GM19452 (cell line): ENCODE results near the gene CES4A.
"Not testable (repeated sequence)": the region's sequence is repeated elsewhere in the genome, so short reads cannot be mapped to it uniquely, and the experiment has no call there.

ENCODE experiments used
- ATAC-seq: cut with Tn5 transposase; IDR thresholded peaks from one replicate; pipeline ENCODE4 v1.9.1; 2021; ENCODE audit not compliant: unreplicated experiment

Gene CES4A

GRCh38 chr16:66988197-66988788 lies at the start of gene CES4A:
TSS of gene CES4A (plus strand) at chr16:66988589. CDS start at chr16:66988773, 184 bp downstream.
- ATAC-seq, result no peak

DNA sequence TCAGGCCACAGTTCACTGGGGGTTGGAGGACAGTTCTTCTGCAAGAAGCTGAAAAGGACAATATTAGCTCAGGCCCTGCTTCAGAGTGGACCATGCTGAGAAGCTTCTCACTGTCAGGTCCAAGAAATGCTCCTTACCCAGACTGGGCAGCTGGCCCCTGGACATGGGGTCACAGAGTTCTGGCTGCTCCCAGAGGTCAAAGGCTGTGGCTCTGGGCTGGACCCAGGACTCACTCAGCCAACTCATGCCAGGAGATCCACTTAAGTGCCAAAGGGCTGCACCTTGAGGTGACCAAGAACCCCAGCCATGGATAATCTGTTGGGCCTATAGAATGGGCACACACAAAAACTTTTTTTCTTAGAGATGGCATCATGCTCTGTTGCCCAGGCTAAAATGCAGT lies 49.0 kb upstream of the CES4A start:
- ATAC-seq, result no peak

DNA sequence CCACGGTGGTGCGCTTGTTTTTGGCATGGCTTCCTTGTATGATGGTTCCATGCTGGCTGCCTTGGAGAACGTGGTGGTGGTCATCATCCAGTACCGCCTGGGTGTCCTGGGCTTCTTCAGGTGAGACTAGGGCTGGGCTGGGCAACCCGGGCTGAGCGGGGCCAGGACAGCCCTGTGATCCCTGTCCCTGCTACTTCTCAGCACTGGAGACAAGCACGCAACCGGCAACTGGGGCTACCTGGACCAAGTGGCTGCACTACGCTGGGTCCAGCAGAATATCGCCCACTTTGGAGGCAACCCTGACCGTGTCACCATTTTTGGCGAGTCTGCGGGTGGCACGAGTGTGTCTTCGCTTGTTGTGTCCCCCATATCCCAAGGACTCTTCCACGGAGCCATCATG lies 48.2 kb upstream of the CES4A start:
- ATAC-seq, result no peak

DNA sequence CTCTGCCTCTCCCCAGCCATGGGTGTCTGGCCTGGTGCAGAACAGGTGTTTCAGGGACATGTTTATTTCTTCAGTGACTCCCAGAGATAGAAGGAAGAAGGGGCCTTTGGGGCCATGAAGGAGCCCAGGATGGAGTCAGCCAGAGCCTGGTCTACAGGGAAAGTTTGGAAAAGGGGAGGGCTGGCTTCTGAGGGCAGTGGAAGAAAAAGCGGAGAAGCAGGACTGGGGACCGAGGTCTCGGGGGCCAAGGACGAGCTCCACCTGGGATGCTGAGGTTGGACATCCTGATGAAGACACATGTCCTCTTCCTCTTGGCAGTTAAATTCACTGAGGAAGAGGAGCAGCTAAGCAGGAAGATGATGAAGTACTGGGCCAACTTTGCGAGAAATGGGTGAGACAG lies 45.4 kb upstream of the CES4A start:
- ATAC-seq, result no peak

GRCh38 chr16:66943426-66944053 lies 44.8 kb upstream of the CES4A start:
- no peak for ATAC-seq

DNA sequence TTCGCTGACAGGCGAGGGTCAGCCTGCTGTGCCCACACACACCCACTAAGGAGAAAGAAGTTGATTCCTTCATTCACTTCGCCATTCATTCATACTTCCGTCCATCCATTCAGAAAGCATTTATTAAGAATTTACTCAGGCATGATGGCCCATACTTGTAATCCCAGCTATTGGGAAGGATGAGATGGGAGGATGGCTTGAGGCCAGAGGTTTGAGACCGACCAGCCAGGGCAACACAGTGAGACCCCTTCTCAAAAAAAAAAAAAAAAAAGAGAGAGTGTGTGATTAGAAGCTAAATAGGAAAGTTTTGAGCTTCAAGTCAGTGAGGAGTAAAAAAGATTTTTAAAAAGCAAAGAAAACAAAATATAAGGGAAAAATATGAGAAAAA lies 44.3 kb upstream of the CES4A start:
- no peak for ATAC-seq

DNA sequence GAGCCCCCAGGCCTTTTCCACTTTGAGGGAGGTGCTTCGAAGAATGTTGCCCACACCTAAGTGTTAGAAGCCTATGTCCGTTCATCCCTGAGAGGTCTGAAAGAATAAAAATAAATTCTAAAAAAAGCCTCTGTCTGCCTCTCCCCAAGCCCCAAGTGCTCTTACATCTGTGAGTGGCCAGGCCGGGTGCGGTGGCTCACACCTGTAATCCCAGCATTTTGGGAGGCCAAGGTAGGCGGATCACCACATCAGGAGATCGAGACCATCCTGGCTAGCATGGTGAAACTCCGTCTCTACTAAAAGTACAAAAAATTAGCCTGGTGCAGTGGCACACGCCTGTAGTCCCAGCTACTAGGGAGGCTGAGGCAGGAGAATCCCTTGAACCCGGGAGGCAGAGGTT lies 43.4 kb upstream of the CES4A start:
- not testable (repeated sequence) for ATAC-seq

GRCh38 chr16:66945939-66946338 lies 42.5 kb upstream of the CES4A start:
- no peak for ATAC-seq

DNA sequence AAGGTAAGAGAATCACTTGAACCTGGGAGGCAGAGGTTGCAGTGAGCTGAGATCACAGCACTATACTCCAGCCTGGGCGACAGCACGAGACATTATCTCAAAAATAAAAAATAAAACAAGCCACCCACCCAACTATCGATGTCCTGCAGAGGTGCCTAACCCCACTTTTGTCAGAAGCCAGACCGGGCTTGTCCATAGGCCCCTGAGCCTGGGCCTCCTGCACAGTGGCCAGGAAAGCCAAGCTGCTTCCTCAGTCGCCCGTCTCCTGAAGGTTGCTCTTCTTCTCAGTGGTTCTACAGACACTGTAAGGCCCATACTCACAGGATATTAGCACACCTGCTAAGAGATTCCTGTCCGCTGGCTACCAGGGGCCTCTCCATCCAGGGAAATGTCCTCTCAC lies 41.8 kb upstream of the CES4A start:
- no peak for ATAC-seq

DNA sequence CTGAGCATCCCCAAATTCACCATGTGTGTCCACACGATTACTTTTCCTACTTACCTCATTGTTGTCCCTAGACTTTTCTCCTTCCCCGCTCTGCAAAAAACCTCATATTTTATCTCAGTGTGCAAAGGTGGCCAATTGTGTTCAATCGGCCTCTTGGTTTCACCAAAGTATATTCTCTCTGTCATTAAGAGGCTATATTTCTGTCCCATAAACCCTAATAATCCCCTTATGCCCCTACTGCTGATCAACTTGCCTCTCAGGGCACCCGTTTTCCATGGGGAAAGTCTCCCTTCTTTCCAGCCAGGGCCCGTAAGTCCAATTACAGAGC lies 41.5 kb upstream of the CES4A start:
- ATAC-seq, result no peak

- ATAC-seq, result no peak
Measured at GRCh38 chr16:66947302-66948065, 40.9 kb upstream of the CES4A start.

DNA sequence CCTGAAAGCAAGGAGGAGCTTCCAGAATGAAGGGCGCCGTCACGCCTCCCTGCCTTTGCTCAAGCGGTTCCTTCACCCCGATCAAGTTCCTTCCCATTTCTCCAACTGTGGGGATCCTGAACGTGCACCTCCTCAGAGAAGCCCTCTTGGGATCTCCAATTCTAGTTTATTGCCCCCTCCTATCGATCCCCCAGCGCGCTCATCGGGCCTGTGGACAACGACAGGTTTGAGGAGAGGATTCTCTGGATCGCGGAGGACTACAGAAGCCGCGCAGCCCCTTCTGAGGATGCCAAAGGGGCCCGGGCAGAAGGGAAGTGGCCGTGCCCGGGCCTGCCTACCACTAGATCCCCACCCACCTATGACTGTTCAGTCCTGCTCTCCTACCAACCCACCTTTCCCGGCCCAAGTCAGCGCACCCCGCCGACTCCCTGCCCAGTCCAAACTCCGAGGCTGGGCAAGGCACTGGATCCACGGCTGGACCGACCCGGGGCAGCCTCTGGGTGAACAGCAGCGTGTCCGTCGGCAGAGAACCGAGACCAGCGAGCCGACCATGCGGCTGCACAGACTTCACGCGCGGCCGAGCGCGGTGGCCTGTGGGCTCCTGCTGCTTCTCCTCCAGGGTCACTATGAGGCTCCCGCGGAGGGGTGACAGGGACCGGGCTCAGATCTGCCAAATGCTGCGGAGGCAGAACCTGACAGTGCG lies 40.1 kb upstream of the CES4A start:
- ATAC-seq, result no peak

DNA sequence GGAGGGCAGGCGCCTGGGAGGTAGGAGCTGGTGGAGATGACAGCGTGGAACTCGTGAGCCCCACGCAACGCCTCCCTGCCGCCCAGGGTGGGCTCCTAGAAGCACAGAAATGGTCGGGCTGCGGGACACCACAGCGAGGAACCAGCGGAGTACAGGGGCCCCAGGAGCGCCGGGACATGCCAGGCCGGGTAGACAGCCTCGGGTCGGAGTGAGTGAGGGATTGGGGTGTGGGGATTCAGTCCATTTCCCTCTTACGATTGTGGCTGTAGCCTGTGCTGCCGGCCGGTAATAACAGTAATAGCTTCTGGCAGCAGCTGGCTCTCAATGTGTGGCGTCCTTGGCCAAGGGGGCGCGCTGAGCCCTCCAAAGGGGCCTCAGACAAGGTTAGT lies 39.6 kb upstream of the CES4A start:
- no peak for ATAC-seq

DNA sequence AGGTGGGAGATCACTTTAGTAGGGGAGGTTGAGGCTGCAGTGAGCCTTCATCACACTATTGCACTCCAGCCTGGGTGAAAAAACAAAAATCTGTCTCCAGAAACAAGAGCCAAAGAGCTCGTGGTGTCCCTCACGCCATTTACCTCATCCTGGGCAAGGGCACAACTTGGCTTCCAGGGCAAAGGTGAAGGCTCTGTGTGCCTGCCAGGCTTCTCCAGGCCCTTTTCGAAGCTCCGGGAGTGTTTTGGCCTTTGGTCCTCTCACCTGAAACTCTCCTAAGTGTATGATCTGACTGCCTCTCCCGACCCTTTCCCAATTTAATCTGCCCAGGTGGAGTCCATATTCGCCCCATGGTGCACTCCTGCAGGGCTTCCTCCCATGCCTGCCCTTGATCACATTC lies 38.9 kb upstream of the CES4A start:
- no peak for ATAC-seq

DNA sequence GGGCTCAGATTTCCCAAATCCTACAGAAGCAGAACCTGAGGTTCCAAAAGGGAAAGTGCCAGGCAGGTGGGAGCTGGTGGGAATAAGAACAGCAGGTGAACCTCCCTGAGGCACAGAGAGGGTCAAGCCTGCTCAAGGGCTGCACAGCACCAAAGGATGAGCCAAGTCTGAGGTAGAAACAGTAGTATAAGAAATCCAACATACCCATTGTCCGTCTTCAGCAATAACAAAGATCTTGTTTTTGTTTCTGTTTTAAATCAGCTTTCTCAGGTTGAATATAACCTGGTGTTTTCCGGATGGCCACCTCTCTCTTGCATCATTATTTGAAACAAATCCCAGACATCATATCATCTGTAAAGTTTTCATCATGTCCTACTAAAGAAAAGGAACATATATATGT lies 38.0 kb upstream of the CES4A start:
- ATAC-seq, result no peak

DNA sequence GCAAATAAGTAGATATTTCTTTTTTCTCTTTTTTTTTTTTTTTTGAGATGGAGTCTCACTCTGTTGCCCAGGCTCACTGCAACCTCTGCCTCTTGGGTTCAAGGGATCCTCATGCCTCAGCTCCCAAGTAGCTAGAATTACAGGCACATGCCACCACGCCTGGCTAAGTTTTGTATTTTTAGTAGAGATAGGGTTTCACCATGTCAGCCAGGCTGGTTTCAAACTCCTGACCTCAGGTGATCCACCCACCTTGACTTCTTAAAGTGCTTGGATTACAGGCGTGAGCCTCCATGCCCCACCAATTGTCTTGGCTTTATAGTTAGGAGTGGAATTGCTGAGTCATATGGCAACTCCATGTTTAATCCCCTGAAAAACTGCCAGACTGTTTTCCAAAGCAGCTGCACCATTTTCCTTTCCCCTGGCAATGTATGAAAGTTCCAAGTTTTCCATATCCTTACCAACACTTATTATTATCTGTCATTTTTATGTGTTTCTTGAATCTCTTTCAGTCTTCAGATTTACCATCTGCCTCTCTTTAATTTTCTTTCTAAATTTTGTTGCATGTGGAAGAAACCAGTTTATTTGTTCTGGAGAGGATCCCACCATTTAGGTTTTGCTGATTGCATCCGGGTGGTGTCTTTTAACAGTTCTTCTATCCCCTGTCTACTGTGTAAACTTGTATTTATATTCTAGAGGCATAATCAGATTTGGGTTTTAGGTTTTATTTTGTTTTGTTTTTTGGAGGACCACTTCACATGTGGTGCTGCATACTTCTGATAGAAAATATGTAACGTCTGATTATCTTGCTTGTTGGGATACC lies 37.2 kb upstream of the CES4A start:
- no peak for ATAC-seq

- no peak for ATAC-seq
Measured at GRCh38 chr16:66952430-66953110, 35.8 kb upstream of the CES4A start.

DNA sequence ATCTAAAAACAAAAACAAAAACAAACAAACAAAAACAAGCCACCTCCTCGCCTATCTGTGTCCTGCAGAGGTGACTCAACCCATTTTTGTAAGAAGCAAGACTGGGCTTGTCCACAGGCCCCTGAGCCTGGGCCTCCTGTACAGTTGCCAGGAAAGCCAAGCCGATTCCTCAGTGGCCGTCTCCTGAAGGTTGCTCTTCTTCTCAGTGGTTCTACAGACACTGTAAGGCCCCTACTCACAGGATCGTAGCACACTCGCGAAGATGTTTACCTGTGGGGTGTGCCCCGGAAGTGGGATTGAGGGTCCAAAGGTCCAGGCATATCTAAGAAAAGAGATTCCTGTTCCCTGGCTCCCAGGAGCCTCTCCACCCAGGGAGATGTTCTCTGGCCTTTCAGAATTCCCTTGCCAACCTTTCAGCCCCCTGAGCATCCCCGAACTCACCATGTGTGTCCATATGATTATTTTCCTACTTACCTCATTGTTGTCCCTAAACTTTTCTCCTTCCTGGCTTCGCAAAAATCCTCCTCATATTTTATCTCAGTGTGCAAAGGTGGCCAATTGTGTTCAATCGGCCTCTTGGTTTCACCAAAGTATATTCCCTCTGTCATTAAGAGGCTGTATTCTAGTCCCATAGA lies 34.8 kb upstream of the CES4A start:
- ATAC-seq, result no peak

GRCh38 chr16:66954097-66954659 lies 34.2 kb upstream of the CES4A start:
- no peak for ATAC-seq
